GM18508 (cell line): ENCODE results near the gene PARP4.
"Not testable (repeated sequence)": the region's sequence is repeated elsewhere in the genome, so short reads cannot be mapped to it uniquely, and the experiment has no call there.

Experiments
- ATAC-seq: cut with Tn5 transposase; IDR thresholded peaks from one replicate; pipeline ENCODE4 v1.9.1; 2021; ENCODE audit warnings: moderate number of reproducible peaks; ENCODE audit not compliant: insufficient read depth, unreplicated experiment

PARP4 gene

GRCh38 chr13:24381541-24382265 is 130.9 kb downstream of the PARP4 start:
- ATAC-seq: no peak

GRCh38 chr13:24380881-24381280 is 131.7 kb downstream of the PARP4 start:
- not testable (repeated sequence) for ATAC-seq

DNA sequence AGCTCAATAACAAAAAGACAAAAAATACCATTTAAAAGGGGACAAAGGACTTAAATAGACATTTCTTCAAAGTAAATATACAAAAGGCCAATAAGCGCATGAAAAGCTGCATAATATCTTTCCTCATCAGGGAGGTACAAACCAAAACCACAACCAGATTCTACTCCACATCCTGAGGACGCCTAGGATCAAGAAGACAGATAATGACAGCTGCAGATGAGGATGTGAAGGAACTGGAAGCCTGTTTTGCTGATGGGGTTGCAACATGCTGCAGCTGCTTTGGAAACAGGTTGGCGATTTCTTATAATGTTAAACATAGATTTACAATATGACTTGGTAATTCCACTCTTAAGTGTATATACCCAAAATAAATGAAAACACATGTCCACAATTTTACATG is 132.4 kb downstream of the PARP4 start:
- ATAC-seq: not testable (repeated sequence)

- not testable (repeated sequence) for ATAC-seq
Observed at GRCh38 chr13:24371273-24371672, 141.3 kb downstream of the PARP4 start.
